Activated T-helper 1 cell treated with Interleukin-2 at 50 U/mL for 16 hours (primary cell): ENCODE results near the gene DHDDS.
"Not testable (repeated sequence)": the region's sequence is repeated elsewhere in the genome, so short reads cannot be mapped to it uniquely, and the experiment has no call there.

Experiments used
- DNase-seq: peaks from one replicate; pipeline ENCODE4 v3.0.0-alpha.2; 2020; ENCODE audit warnings: low read depth

Gene DHDDS, protein sequence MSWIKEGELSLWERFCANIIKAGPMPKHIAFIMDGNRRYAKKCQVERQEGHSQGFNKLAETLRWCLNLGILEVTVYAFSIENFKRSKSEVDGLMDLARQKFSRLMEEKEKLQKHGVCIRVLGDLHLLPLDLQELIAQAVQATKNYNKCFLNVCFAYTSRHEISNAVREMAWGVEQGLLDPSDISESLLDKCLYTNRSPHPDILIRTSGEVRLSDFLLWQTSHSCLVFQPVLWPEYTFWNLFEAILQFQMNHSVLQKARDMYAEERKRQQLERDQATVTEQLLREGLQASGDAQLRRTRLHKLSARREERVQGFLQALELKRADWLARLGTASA

DNA sequence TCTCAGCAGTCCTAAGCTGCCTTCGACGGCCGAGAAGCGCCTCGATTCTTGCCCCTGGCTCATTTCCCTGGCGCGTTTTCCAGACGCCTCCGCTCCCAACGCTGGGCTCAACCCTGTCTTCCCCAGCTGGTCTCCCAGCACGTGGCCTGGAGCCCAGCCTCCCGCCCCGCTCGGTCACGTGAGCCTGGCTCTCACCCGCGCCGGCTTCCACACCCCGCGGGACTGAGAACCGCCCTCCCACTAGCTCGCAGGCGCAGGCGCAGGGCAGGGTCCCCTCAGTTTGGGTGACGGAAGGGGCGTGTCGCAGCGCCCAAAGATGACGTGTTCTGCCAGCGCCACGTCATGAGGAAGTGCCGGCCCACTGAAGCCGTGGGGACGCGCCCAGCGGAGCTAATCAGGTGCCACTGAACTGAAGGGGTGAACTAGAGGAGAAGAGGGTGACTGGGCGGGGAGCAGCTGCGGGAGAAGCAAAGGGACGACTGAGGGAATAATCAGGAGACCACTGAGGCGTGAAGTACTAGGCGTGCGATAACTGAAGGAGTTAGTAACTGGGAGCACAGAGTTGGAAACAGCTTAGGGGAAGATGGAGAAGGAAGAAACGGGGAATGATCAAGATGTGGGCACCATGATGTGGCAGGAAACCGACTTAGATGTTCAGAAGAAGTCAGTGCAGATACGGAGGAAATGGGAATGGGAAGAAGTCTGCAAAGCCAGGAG is at the start of gene DHDDS:
Gene DHDDS, plus strand, starts transcription at position 343 of the 717 bp plus-strand sequence. CDS start 625 bp downstream, outside the sequence.
- peak; percentile 96 for DNase-seq

DNA sequence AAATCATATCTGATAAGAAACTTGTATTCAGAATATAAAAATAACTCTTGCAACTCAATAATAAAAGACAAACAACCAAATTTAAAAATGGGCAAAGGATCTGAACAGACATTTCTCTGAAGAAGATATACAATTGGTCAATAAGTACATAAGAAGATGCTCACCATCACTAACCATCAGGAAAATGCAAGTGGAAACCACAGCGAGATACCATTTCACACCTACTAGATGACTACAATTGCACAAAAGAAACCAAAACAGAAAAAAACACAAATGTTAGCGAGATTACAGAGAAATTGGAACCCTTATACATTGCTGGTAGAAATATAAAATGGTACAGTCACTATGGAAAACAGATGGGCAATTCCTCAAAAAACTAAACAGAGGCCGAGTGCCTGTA is 48.0 kb upstream of the DHDDS start:
- DNase-seq: no peak

DNA sequence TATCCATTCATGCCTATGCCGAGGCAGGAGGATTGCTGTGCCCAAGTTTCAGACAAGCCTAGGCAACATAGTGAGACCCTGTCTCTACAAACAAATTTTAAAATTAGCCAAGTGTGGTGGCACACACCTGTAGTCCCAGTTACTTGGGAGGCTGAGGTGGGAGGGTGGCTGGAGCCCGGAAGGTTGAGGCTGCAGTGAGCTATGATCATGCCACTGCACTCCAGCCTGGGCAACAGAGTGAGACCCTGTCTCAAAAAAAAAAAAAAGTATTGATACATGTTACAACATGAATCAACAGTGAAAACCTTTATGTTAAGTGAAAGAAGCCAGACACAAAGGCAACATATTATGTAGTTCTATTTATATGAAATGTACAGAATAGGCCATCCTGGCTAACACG is 47.1 kb upstream of the DHDDS start:
- DNase-seq: not testable (repeated sequence)

DNA sequence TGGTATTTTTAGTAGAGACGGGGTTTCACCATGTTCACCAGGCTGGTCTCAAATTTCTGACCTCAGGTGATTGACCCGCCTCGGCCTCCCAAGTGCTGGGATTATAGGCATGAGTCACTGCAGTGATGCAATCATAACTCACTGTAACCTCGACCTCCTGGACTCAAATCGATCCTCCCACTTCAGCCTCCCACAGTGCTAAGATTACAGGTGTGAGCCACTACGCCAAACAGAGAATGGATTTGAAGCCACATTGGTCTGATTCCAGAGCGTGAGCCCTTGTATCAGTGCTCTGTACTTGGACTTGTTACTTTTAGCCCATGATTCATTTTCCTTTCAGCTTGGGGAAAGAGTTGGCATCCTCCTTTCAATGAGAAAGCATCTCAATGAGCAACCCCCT is 44.7 kb upstream of the DHDDS start:
- no peak for DNase-seq

DNA sequence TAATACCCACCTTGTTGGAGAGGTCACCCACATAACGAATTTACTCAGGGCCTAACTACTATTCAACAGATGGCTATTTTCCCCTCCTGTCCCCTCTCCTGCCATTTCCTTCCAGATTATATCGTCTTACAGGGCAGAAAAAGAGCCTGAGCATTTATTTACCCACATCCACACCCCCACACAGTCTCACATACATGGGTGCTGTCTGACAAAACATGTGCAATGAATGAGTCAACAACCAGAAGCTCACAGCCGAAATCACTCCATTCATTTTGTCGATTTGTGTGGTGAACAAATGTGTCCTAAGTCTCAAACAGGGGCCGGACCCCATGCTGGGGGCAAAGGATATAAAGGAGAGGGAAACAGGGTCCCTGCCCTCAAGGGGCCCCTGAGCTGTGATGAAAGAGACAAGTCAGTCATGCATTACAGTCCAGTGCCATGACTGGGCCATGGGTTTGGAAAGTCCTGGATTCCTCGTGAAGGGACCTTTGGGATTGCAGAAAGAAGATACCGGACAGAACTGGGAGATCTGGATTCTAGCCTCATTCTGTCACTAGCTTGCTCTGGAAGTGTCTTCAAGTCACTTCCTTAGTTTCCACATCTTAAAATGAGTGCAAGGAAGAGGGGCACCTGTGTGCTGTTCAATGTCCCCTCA is 43.2 kb upstream of the DHDDS start:
- no peak for DNase-seq

DNA sequence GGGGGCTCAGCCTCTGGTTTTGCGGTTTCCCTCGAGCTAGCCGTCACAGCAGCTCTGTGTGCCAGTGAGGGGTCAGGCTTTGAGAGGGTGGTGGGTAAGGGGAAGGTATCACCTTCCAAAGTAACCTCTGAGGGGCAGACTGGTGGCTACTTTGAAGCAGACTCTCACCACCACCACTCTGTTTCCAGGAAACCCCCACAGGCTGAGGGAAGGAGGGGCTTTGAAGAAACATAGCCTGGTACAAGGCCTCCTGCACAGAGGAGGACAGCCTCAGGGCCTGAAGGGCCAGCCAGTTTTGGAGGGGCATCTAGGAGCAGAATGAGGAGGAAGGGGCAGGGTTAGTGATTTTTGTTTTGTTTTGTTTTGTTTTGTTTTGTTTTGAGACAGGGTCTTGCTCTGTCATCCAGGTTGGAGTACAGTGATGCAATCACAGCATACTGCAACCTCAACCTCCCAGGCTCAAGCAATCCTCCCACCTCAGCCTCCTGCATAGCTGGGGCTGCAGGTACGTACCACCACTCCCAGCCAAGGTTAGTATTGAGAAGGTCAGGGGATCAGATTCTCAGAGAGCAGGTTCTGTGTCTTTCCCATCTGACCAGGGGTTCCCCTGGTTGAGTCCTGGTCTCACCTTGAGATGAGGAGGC is 42.4 kb upstream of the DHDDS start:
- no peak for DNase-seq

DNA sequence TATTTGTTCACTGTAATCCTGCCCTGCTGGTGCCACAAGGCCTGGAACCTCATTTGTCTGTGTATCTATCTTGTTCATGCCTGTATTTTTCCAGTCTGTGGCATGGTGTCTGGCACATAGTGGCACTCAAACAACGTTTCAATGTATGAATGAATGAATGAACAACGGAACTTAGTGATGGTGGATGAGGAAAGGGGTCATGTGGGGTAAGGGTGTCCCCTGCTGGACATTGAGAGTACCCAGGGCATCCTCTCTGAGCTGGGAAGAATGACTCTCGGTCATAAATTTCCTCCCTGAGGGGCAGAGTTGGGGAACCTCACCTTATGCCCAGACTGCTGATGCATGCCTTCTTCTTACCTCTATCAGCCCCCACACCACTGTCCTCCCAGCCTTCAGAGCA is 40.7 kb upstream of the DHDDS start:
- DNase-seq: peak; percentile 25

DNA sequence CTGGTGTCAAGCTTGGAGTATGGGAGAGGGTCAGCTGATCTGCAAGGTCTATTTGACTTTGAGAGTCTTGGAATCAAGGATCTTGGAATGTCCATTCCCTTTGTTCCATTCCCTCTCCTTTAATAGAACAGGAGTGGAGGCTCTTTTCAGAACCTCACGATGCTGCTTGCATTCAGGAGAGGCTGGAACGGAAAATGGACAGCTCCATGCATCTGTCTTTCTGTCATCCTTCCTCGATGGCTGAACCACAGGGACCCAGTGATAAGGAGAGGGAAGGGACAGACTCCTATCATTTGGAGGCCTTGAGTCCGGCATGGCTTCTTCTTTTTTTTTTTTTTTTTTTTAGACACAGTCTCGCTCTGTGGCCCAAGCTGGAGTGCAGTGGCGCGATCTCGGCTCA is 36.4 kb upstream of the DHDDS start:
- no peak for DNase-seq

DNA sequence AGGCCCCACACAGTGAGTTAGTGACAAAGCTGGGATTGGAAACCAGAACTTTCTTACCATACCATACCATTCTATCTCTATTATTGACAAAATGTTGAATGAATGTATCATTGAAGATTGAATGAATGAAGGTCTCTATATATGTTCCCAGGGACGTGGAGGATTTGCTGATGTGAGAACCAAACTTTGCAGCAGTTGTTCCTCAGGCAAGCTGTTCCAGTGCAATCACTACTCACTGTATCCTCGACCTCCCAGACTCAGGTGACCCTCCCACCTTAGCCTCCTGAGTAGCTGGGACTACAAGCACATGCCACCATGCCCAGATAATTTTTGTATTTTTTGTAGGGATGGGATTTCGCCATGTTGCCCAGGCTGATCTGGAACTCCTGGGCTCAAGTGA is 33.1 kb upstream of the DHDDS start:
- no peak for DNase-seq

DNA sequence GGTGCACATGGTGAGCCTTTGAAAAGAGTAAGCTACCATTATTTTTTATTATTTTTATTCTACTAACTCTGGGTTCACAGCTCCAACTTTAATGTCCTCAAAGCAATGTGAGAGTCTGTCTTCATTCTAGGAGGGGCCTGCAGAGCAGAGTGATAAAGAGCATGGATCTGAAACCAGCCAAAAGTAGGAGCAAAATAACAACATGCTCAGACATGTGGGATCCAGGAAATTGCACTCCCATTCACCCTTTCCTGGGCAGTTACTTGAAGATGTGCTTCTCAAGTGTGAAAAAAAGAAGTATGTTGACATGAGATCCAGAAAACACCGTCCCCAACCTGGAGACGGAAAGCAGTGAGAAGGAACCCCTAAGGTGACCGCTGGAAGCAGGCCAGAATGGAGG is 30.2 kb upstream of the DHDDS start:
- no peak for DNase-seq

DNA sequence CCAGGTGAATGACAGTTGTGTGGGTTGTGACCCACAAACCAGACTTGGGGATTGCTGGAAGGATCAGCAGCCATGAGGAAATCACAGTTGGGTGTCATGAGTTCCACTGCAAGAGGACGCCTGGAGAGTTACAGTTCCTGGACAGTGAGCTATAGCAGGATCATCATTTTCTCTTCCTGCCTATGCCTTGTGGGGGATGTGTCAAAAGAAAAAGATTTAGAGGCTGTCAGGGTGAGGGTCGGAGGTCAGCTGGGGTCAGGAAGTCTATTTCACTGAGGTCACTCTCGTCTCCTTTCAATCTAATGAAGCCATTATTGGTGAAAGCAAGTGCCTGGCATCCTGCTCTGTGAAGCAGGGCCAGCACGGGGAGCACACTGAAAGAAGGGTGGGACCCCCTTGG is 28.5 kb upstream of the DHDDS start:
- DNase-seq: no peak

DNA sequence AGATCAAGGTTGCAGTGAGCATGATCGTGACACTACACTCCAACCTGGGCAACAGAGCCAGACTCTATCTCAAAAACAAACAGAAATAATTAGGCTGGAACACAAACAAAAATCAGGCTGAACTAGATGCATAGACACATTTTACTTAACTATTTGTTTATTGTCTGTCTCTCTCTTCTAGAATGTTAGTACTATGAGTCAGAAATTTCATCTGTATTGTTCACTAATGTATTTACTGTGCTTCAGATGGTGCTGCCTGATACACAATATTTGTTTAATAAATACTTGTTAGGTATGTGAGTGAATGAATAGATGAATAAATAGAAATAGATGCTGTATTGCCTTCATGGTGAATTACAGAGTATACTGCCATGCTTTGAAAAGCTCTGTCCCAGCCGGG is 27.5 kb upstream of the DHDDS start:
- no peak for DNase-seq

DNA sequence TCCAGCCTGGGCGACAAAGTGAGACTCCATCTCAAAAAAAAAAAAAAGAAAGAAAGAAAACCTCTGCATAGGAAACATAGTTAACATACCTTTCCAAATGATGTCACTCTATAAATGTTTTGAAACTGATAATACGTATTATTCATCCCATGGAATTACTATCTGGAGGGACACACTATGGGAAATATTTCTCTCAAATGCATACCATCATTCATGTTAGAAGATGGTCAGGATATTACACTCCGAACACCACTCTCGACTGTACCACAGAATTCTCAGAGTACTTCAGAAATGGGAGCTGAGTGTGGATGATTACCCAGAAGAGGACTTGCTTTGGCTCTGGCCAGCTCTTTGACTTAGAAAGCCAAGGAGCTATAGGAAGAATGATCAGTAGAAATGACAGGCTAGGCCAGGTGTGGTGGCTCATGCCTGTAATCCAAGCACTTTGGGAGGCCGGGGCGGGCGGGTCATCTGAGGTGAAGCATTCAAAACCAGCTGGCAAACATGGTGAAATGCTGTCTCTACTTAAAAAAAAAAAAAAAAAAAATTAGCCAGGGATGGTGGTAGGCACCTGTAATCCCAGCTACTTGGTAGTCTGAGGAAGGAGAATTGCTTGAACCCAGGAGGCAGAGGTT is 26.7 kb upstream of the DHDDS start:
- no peak for DNase-seq

DNA sequence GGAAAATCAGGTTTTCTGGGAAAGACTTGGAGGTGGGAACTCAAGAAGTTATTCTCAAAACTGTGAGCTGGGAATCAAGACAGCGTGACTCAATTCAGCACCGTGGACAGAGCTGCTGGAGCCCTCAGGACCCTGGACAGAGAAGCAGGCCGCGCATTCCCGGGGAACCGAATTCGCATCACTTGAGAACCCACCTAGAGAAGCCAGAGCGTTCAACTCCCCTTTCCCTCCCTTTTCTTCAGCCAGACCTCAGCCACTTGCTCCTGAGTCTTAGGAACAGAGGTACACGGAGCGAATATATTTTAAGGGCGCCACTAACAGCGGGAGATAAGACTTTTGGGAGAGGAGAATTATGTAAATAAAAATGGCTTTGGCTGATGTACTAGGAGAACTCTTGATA is 23.5 kb upstream of the DHDDS start:
- peak; percentile 58 for DNase-seq

DNA sequence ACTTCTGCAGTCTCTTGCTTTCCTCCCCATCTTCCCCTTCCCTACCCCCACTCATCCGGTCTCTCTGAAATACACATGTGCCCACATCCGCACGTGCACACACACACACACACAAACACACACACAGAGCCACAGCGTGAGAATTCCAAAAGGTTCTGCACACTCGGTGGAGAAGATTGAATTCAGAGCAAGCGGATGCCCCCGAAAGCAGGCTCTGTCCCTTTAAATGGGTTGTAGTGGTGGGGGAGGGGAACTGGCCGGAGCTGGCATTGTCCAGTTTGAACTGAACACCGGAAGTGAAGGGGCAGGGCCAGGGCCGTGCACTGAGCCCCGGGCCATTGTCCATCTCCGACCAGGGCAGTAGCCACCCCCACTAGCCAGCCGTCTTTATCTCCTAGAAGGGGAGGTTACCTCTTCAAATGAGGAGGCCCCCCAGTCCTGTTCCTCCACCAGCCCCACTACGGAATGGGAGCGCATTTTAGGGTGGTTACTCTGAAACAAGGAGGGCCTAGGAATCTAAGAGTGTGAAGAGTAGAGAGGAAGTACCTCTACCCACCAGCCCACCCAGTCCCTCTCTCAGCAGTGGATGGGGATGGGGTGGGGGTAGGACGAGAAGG is 22.8 kb upstream of the DHDDS start:
- no peak for DNase-seq

DNA sequence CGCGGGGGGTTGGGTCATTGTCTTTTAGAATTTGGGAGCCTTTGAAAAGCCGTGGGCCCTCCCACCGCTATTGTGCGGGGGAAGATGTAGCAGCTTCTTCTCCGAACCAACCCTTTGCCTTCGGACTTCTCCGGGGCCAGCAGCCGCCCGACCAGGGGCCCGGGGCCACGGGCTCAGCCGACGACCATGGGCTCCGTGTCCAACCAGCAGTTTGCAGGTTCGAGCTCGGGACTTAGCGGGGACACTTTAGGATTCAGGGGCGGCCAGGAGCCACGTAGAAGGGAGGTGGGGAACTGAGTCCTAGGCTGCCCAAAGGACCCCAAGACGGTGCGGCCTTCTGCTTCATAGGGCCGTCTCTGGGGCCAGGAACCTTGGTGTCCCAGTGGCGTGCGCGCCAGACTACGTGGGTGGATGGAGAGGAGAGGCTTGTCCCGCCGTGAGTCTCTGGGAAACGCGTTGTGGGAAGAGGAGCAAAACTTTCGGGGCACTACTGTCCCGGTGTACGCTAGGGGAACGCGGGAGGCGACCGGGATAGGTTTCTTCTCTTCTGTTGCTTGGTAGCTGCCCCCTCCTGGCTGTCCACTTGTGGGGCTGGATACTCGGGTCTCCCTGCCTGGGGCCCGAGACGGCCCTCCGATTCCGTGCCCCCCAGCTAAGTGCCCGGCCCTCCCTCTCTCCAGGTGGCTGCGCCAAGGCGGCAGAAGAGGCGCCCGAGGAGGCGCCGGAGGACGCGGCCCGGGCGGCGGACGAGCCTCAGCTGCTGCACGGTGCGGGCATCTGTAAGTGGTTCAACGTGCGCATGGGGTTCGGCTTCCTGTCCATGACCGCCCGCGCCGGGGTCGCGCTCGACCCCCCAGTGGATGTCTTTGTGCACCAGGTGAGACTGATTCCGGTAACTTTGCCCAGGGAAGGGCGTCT is 21.2 kb upstream of the DHDDS start, which contains the start of gene LIN28A:
Gene LIN28A, plus strand, starts transcription at position 112 of the 918 bp plus-strand sequence. Its CDS starts 75 bp downstream, at position 187.
- DNase-seq: no peak

DNA sequence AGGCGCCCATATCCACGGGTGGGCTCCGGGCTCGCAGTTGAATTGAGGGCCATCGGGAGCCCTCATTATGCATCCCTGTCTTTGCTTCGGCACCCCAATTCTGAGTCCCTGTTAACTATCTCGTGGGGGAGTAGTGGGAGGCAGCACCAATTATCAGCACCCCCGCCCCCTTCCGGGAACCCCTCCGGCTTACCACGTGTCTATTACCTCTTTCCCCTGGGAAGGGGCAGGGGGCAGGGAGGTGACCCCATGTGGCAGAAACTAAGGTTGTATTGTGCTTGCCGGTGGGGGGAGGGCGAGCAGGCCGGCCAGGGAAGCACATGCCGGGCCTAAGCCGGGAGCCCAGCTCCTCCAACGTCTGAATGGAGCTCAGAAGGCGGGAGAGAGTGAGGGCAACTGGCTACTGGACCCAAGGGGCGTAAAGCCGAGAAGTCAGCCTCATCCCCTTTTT is 20.5 kb upstream of the DHDDS start:
- no peak for DNase-seq

DNA sequence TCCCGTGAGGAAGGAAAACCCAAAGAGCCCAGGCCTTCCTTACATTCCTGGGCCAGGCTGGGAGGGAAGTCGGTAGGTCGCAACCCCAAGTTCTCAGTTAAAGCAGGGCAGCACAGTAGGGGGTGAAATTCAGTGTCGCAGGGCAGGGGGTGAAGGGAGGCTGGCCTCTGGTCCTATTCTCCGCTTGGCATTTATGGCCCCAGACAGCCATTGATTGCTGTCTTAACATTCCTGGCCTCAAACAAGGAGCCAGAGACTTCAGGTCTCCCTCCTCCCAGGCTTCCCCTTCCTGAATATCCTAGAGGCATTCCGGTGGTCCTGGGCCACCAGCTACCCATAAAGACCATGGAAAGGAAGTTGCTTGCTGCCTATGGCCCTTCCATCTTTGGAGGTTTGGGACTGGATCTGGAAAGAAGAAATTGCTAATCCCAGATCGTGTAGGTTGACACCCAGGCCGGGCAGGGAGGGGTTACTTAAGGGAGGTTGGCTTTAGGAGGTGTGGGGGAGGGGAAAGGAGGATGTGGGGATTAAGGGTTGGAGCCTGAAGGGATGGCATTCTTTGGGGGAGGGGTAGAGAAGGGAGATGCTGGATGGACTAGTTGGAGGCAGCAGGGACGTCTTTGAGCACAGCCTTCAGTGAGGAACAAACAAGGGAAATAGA is 19.8 kb upstream of the DHDDS start:
- no peak for DNase-seq

DNA sequence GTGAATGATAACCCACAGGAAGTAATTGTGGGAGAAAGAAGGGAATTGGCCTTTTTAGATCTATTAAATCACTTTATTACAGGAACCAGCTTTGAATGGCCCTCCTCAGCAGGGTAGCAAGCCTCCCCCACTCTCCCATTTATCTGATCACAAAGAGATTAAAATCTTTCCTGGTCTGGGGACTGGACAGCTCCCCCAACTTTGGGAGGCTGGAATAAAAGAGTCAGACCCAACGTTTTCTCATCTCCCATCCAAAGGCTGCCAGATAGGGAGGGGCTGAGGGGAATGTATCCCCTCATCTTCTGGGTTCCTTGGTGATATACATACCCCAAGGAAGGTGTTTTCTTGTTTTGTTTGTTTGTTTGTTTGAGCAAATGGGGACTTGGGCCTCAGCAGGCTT is 19.1 kb upstream of the DHDDS start:
- no peak for DNase-seq
